Ovary (tissue), 3 donors: ENCODE results near the gene ABI1.

Source experiments
- CTCF ChIP-seq, 3 donors: fragments of 450-650 bp in 2 of 3; fragments of 200-600 bp in 1 of 3; IDR thresholded peaks; one replicate each; pipeline versions ENCODE4 v1.5.1 to v1.8.0; 2016 to 2022; ENCODE audit warnings: antibody characterized with exemption in 3 of 3, mild to moderate bottlenecking in 1 of 3
- POLR2A ChIP-seq: fragments of 450-650 bp; IDR thresholded peaks from one replicate; pipeline ENCODE4 v1.6.1; 2017; ENCODE audit warnings: antibody characterized with exemption, mild to moderate bottlenecking, moderate library complexity
- donor health status: DM: no; HTN: no; CAD: no.

- no peak for TF ChIP-seq POLR2A
- TF ChIP-seq CTCF (IDR thresholded peaks at IDR 0.05), result no peak
These were observed 2.8 kb upstream of the ABI1 start for GRCh38 chr10:26863351-26864076.
